SK-N-SH (cell line): ENCODE measurements around the gene SCAMP2. TPM values are rescaled to one million over a fixed set of nuclear protein-coding genes. Genes with fewer than 3 reads are reported as not detected.

Experiments used
- CTCF ChIA-PET: fragments of 300-600, 350-600 bp; formaldehyde crosslinking; extraction: SDS; loops from one replicate; lab custom pipeline; 2021; lab: Yijun Ruan, JAX
- POLR2A ChIA-PET: fragments of 350-600 bp; sonication (Branson Sonifier 250); formaldehyde crosslinking; extraction: SDS; loops from one replicate; lab custom pipeline; 2020; ENCODE audit warnings: antibody characterized with exemption, inconsistent platforms; lab: Yijun Ruan, JAX
- DNase-seq: peaks from one replicate; pipeline ENCODE4 v3.0.0; 2012
- H2AFZ ChIP-seq: fragments of 200-600 bp; sonication (generic); 2 replicates; pipeline ENCODE4 v1.8.1; 2016; ENCODE audit warnings: antibody characterized with exemption, mild to moderate bottlenecking, low read depth
- H3F3A ChIP-seq: fragments of 200-600 bp; sonication (generic); replicated peaks from 2 replicates; pipeline ENCODE3; 2016; ENCODE audit warnings: antibody characterized with exemption, mild to moderate bottlenecking; ENCODE audit not compliant: insufficient read depth
- H3K27ac ChIP-seq, 2 experiments: fragments of 200-500 bp in 1 of 2; fragments of 200-600 bp in 1 of 2; sonication (Bioruptor generic) in 1 of 2; sonication (generic), shearing (Covaris generic) in 1 of 2; 2 replicates each; pipeline versions ENCODE4 v1.5.1 to v1.6.1; 2014 to 2016; ENCODE audit warnings: low read depth in 2 of 2, inconsistent platforms in 1 of 2, low read length in 1 of 2, mild to moderate bottlenecking in 1 of 2, mixed read lengths in 1 of 2
- H3K27me3 ChIP-seq: fragments of 200-600 bp; sonication (generic), shearing (Covaris generic); 2 replicates; pipeline ENCODE4 v1.6.1; 2016; ENCODE audit warnings: mixed run types; ENCODE audit not compliant: insufficient read depth
- H3K36me3 ChIP-seq, 2 experiments: fragments of 200-500 bp in 1 of 2; fragments of 200-600 bp in 1 of 2; sonication (Bioruptor generic) in 1 of 2; sonication (generic) in 1 of 2; replicated peaks in 1 of 2; 2 replicates each; pipeline versions ENCODE3 to v1.5.1; 2014 to 2016; ENCODE audit warnings: low read length in 1 of 2, mild to moderate bottlenecking in 1 of 2; ENCODE audit not compliant: insufficient read depth in 2 of 2, control insufficient read depth in 1 of 2
- H3K4me1 ChIP-seq, 2 experiments: fragments of 200-500 bp in 1 of 2; fragments of 200-600 bp in 1 of 2; sonication (Bioruptor generic) in 1 of 2; sonication (generic), shearing (Covaris generic) in 1 of 2; 2 replicates each; pipeline versions ENCODE4 v1.5.1 to v1.6.1; 2014 to 2016; ENCODE audit warnings: low read depth in 1 of 2, low read length in 1 of 2, mixed run types in 1 of 2; ENCODE audit not compliant: insufficient read depth in 2 of 2, control insufficient read depth in 1 of 2
- H3K4me2 ChIP-seq: fragments of 200-600 bp; sonication (generic), shearing (Covaris generic); 2 replicates; pipeline ENCODE4 v1.6.1; 2017; ENCODE audit warnings: mixed run types
- H3K4me3 ChIP-seq, 2 experiments: fragments of 200-500 bp in 1 of 2; fragments of 200-600 bp in 1 of 2; sonication (Bioruptor generic) in 1 of 2; sonication (generic), shearing (Covaris generic) in 1 of 2; 2 replicates each; pipeline versions ENCODE4 v1.5.1 to v1.8.1; 2014 to 2016; ENCODE audit warnings: low read depth in 2 of 2, inconsistent platforms in 1 of 2, low read length in 1 of 2, mild to moderate bottlenecking in 1 of 2, mixed read lengths in 1 of 2, moderate library complexity in 1 of 2
- H3K79me2 ChIP-seq: fragments of 200-600 bp; sonication (generic); 2 replicates; pipeline ENCODE4 v1.8.1; 2017; ENCODE audit warnings: mild to moderate bottlenecking; ENCODE audit not compliant: insufficient read depth
- H3K9ac ChIP-seq: fragments of 200-600 bp; sonication (generic); 2 replicates; pipeline ENCODE4 v1.6.1; 2017; ENCODE audit warnings: mixed run types
- H3K9me2 ChIP-seq: fragments of 200-600 bp; sonication (generic); 2 replicates; pipeline ENCODE4 v1.6.1; 2017; ENCODE audit warnings: mixed run types
- H3K9me3 ChIP-seq: fragments of 200-600 bp; sonication (generic); 2 replicates; pipeline ENCODE4 v1.6.1; 2017; ENCODE audit warnings: mixed run types, mild to moderate bottlenecking, moderate library complexity
- H4K20me1 ChIP-seq: fragments of 200-600 bp; sonication (generic); 2 replicates; pipeline ENCODE4 v1.6.1; 2017; ENCODE audit warnings: mild to moderate bottlenecking, mixed run types; ENCODE audit not compliant: insufficient read depth
- CTCF ChIP-seq: fragments of 200-600 bp; sonication (generic); IDR thresholded peaks from 2 replicates; pipeline ENCODE4 v1.6.1; 2017; ENCODE audit warnings: antibody characterized with exemption, mild to moderate bottlenecking, moderate library complexity
- EP300 ChIP-seq, 2 experiments: IDR thresholded peaks; 2 replicates each; pipeline versions ENCODE4 v1.4.0 to v1.6.1; 2012; ENCODE audit warnings: borderline replicate concordance in 1 of 2, low read depth in 1 of 2, low read length in 1 of 2
- FOSL2 ChIP-seq: IDR thresholded peaks from 2 replicates; pipeline ENCODE4 v1.4.0; 2012; ENCODE audit warnings: low read depth, mild to moderate bottlenecking, moderate library complexity, borderline replicate concordance
- FOXM1 ChIP-seq: IDR thresholded peaks from 2 replicates; pipeline ENCODE4 v1.4.0; 2012; ENCODE audit warnings: low read depth, mild to moderate bottlenecking
- GABPA ChIP-seq: IDR thresholded peaks from 2 replicates; pipeline ENCODE4 v1.4.0; 2012; ENCODE audit warnings: low read depth, mild to moderate bottlenecking
- GATA2 ChIP-seq: sonication (generic); formaldehyde crosslinking; IDR thresholded peaks from 2 replicates; pipeline ENCODE4 v1.5.0; 2020; ENCODE audit warnings: mild to moderate bottlenecking, missing genetic modification reagents
- JUND ChIP-seq: IDR thresholded peaks from 2 replicates; pipeline ENCODE4 v1.4.0; 2012
- NRF1 ChIP-seq: IDR thresholded peaks from 2 replicates; pipeline ENCODE4 v1.6.1; 2012; ENCODE audit warnings: low read depth, mild to moderate bottlenecking, low read length
- POLR2AphosphoS5 ChIP-seq: IDR thresholded peaks from 2 replicates; pipeline ENCODE4 v1.6.1; 2012; ENCODE audit warnings: low read depth, low read length
- RAD21 ChIP-seq: IDR thresholded peaks from 2 replicates; pipeline ENCODE4 v1.6.1; 2012; ENCODE audit warnings: mild to moderate bottlenecking, low read length
- RXRA ChIP-seq: IDR thresholded peaks from 2 replicates; pipeline ENCODE4 v1.4.0; 2012; ENCODE audit warnings: low read depth, mild to moderate bottlenecking, borderline replicate concordance
- SIN3A ChIP-seq: IDR thresholded peaks from 2 replicates; pipeline ENCODE4 v1.6.1; 2012; ENCODE audit warnings: low read depth, mild to moderate bottlenecking, low read length, moderate library complexity, borderline replicate concordance
- SMC3 ChIP-seq: IDR thresholded peaks from 2 replicates; pipeline ENCODE4 v1.6.1; 2012; ENCODE audit warnings: low read depth, low read length, improper control_type of control experiment
- TAF1 ChIP-seq: IDR thresholded peaks from 2 replicates; pipeline ENCODE4 v1.6.1; 2012; ENCODE audit warnings: low read depth, mild to moderate bottlenecking, low read length, moderate library complexity, borderline replicate concordance
- TCF12 ChIP-seq: IDR thresholded peaks from 2 replicates; pipeline ENCODE4 v1.4.0; 2012
- USF1 ChIP-seq: IDR thresholded peaks from 2 replicates; pipeline ENCODE4 v1.4.0; 2012; ENCODE audit warnings: low read depth, borderline replicate concordance
- WGBS: methylation state at CpG from one replicate; pipeline ENCODE4 v1.1.6; 2017; ENCODE audit warnings: low lambda C conversion rate; 5-methylcytosine and 5-hydroxymethylcytosine counted together
- polyA plus RNA-seq, 3 experiments: library from polyadenylated mRNA; depleted of rRNA; stranded (reverse); fragments of >200 nt; gene quantifications; 2 replicates each; pipeline ENCODE4 v1.2.3, GENCODE V29; 2012
- TF ChIP-seq, protein P1 (sequence below): IDR thresholded peaks from 2 replicates; pipeline ENCODE4 v1.4.0; 2012; ENCODE audit warnings: low read depth, borderline replicate concordance

Gene SCAMP2
- polyA plus RNA-seq, 1 of the 3 experiments (the other 2 are of a cell fraction) = 88.1 TPM

GRCh38 chr15:74829991-74830390 lies 43.2 kb downstream of the SCAMP2 start (continued):
- TF ChIP-seq GATA2 (CRISPR knock-in tag) = no peak
- TF ChIP-seq RAD21 = no peak
- no peak for TF ChIP-seq FOSL2
- no peak for TF ChIP-seq FOXM1
- no peak for TF ChIP-seq EP300 (IDR thresholded peaks at IDR 0.05; ENCODE audit: borderline replicate concordance in 1 of 2, low read depth in 1 of 2, low read length in 1 of 2)
- no peak for TF ChIP-seq RXRA
- no peak for TF ChIP-seq JUND
- no peak for TF ChIP-seq SMC3
- no peak for TF ChIP-seq CTCF

DNA sequence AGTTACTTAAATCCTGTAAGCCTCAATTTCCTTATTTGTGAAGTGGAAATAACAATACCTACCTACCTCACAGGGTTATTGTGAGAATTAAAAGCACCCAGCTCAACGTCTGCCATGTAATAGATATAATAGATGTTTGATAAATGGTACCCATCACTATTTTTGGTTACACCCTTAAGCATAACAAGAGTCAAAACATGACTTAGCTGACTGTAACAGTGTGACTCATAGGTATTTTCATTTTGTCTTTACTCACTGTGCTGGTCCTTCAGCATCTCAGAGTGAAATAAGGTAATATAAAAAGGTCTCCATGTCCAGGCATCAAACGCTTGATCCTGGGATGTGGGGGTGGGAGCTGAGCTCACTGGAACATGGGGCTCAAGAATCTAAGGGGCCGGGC lies 43.7 kb downstream of the SCAMP2 start:
- CTCF ChIA-PET = interaction anchor here (0.8 to 10.2 kb wide), 9 partner anchors 9 to 194 kb away, joined by 3 to 82 read pairs (median 5); partner anchors contain the start of genes CSK, LMAN1L and ULK3

GRCh38 chr15:74828835-74829234 lies 44.3 kb downstream of the SCAMP2 start:
- peaks cover 0 to 16% of the 10 kb centered on the region in 2 experiments; a peak in 1 of 4 replicates for H3K4me1 ChIP-seq
- H3K27ac ChIP-seq = no peak overlapping the region
- WGBS = 70% methylated on average over 5 of the region's 6 CpGs
- H3K4me2 ChIP-seq = no peak overlapping the region
- H3K36me3 ChIP-seq = no peaks in the 10 kb centered on the region
- H3K27me3 ChIP-seq = peaks cover 24% of the 10 kb centered on the region; the same call in 1 of the 2 replicates
- H4K20me1 ChIP-seq = no peaks in the 10 kb centered on the region
- H3K9me2 ChIP-seq = no peaks in the 10 kb centered on the region
- CTCF ChIA-PET = interaction anchor here (0.9 to 10.2 kb wide), 6 partner anchors 14 to 121 kb away, joined by 3 to 82 read pairs (median 8); partner anchors contain the start of genes CSK and ULK3
- no peak overlapping the region for H2AFZ ChIP-seq
- no peak for TF ChIP-seq POLR2AphosphoS5
- TF ChIP-seq, protein P1, sequence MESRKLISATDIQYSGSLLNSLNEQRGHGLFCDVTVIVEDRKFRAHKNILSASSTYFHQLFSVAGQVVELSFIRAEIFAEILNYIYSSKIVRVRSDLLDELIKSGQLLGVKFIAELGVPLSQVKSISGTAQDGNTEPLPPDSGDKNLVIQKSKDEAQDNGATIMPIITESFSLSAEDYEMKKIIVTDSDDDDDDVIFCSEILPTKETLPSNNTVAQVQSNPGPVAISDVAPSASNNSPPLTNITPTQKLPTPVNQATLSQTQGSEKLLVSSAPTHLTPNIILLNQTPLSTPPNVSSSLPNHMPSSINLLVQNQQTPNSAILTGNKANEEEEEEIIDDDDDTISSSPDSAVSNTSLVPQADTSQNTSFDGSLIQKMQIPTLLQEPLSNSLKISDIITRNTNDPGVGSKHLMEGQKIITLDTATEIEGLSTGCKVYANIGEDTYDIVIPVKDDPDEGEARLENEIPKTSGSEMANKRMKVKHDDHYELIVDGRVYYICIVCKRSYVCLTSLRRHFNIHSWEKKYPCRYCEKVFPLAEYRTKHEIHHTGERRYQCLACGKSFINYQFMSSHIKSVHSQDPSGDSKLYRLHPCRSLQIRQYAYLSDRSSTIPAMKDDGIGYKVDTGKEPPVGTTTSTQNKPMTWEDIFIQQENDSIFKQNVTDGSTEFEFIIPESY = no peak
- no peak for TF ChIP-seq JUND
- TF ChIP-seq SIN3A = no peak
- no peak for TF ChIP-seq NRF1
- no peak for TF ChIP-seq EP300 (IDR thresholded peaks at IDR 0.05; ENCODE audit: borderline replicate concordance in 1 of 2, low read depth in 1 of 2, low read length in 1 of 2)
- no peak for TF ChIP-seq GATA2 (CRISPR knock-in tag)
- TF ChIP-seq USF1 = no peak
- TF ChIP-seq TCF12 = no peak
- TF ChIP-seq TAF1 = no peak
- no peak for TF ChIP-seq GABPA
- TF ChIP-seq, all 33 proteins: peak for 0
- no peaks in the 10 kb centered on the region for H3K9me3 ChIP-seq
- H3K9ac ChIP-seq = no peak overlapping the region
- POLR2A ChIA-PET = no interaction called here
- DNase-seq = no peak
- H3K79me2 ChIP-seq = no peaks in the 10 kb centered on the region
- no peaks in the 10 kb centered on the region for H3F3A ChIP-seq
- no peak overlapping the region for H3K4me3 ChIP-seq

More for the DNA sequence above, 43.7 kb downstream of the SCAMP2 start:
- no peaks in the 10 kb centered on the region for H3K79me2 ChIP-seq
- peaks cover 24% of the 10 kb centered on the region; the same call in 1 of the 2 replicates for H3K27me3 ChIP-seq
- H3K36me3 ChIP-seq = no peaks in the 10 kb centered on the region
- no peak for DNase-seq
- 56% methylated on average over 3 of the region's 3 CpGs for WGBS
- H3K9me3 ChIP-seq = no peaks in the 10 kb centered on the region
- TF ChIP-seq JUND = no peak
- no peak overlapping the region for H3K9ac ChIP-seq
- no peak overlapping the region for H3K4me3 ChIP-seq
- no peak overlapping the region for H3K27ac ChIP-seq
- no peaks in the 10 kb centered on the region for H4K20me1 ChIP-seq
- H2AFZ ChIP-seq = no peak overlapping the region
- H3K4me2 ChIP-seq = no peak overlapping the region
- POLR2A ChIA-PET = no interaction called here
- H3F3A ChIP-seq = no peaks in the 10 kb centered on the region
- H3K9me2 ChIP-seq = no peaks in the 10 kb centered on the region
- peaks cover 0 to 16% of the 10 kb centered on the region in 2 experiments; a peak in 1 of 4 replicates for H3K4me1 ChIP-seq
